H1 (cell line): Measurements from ENCODE around the gene ULBP3.

Experiments
- GTF2F1 ChIP-seq: IDR thresholded peaks from 2 replicates; pipeline ENCODE4 v1.6.1; 2012; ENCODE audit warnings: low read depth, low read length, improper control_type of control experiment, borderline replicate concordance
- TF ChIP-seq, protein P1 (sequence below): IDR thresholded peaks from 2 replicates; pipeline ENCODE4 v1.6.1; 2012; ENCODE audit warnings: low read length, inconsistent platforms

DNA sequence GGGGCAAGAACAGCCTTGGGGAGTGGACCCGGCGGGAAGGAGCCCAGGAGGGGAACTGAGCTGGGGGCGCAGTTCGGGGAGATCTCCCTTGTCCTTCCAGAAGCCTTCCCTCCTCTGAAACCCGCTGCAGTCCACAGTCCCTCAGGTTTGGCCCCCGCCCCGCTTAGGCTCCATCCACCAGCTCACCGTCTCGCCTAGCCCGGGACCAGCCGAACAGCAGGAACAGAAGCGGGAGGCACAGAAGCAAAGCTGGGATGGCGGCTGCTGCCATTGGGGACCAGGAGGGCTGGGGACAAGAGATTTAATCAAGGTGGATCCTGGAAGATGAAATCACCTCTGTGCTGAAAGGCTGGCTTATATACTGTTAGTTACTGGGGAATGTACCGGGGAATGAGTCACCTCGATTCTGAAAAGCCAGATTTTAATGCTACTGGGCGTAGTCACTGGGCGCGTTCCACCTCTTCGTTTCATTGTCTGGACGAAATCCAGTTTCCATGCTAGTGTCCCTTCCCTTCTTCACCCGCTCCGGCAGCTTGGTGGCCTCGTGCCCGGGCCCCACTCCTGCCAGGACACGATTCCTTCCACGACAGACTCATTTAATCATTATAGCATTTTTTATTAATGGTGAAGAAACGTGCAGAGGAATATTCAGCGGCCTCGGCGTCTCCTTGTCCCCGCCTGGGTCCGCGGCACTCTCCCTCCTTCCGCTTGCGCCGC, 43.6 kb downstream of the ULBP3 start, which contains the start of gene RAET1L:
- TF ChIP-seq GTF2F1 = no peak
- TF ChIP-seq, protein P1, sequence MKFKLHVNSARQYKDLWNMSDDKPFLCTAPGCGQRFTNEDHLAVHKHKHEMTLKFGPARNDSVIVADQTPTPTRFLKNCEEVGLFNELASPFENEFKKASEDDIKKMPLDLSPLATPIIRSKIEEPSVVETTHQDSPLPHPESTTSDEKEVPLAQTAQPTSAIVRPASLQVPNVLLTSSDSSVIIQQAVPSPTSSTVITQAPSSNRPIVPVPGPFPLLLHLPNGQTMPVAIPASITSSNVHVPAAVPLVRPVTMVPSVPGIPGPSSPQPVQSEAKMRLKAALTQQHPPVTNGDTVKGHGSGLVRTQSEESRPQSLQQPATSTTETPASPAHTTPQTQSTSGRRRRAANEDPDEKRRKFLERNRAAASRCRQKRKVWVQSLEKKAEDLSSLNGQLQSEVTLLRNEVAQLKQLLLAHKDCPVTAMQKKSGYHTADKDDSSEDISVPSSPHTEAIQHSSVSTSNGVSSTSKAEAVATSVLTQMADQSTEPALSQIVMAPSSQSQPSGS = no peak
